ENCODE data around the gene OIT3.
A peak's percentile ranks its signal among the peaks of the same experiment; 100 is the strongest.

OIT3 gene

GRCh38 chr10:72893136-72893798 is at the start of gene OIT3:
Gene OIT3 (plus strand): TSS chr10:72893739. CDS start chr10:72893799, 60 bp downstream.
- DNase-seq (ENCODE audit: extremely low read depth in 1 of 2, low read depth in 1 of 2) = no peak

- DNase-seq (ENCODE audit: extremely low read depth in 1 of 2, low read depth in 1 of 2) = peak in 1 of 2 donors; percentile 4
These were observed 47.3 kb upstream of the OIT3 start for GRCh38 chr10:72846238-72846637.

- no peak for DNase-seq (ENCODE audit: extremely low read depth in 1 of 2, low read depth in 1 of 2)
These were observed 45.9 kb upstream of the OIT3 start for GRCh38 chr10:72847681-72848080.

GRCh38 chr10:72850861-72851260 is 42.7 kb upstream of the OIT3 start:
- DNase-seq (ENCODE audit: extremely low read depth in 1 of 2, low read depth in 1 of 2) = no peak

- DNase-seq (ENCODE audit: extremely low read depth in 1 of 2, low read depth in 1 of 2) = no peak
These were observed 42.0 kb upstream of the OIT3 start for GRCh38 chr10:72851509-72851908.

GRCh38 chr10:72852508-72852907 is 41.0 kb upstream of the OIT3 start:
- DNase-seq (ENCODE audit: extremely low read depth in 1 of 2, low read depth in 1 of 2) = no peak

GRCh38 chr10:72855129-72855528 is 38.4 kb upstream of the OIT3 start:
- no peak for DNase-seq (ENCODE audit: extremely low read depth in 1 of 2, low read depth in 1 of 2)

GRCh38 chr10:72855790-72856189 is 37.7 kb upstream of the OIT3 start:
- DNase-seq (ENCODE audit: extremely low read depth in 1 of 2, low read depth in 1 of 2) = no peak

GRCh38 chr10:72858067-72858466 is 35.5 kb upstream of the OIT3 start:
- DNase-seq (ENCODE audit: extremely low read depth in 1 of 2, low read depth in 1 of 2) = no peak

GRCh38 chr10:72862957-72863356 is 30.6 kb upstream of the OIT3 start:
- DNase-seq (ENCODE audit: extremely low read depth in 1 of 2, low read depth in 1 of 2) = no peak

GRCh38 chr10:72875250-72876055 is 18.1 kb upstream of the OIT3 start:
- no peak for DNase-seq (ENCODE audit: extremely low read depth in 1 of 2, low read depth in 1 of 2)

- no peak for DNase-seq (ENCODE audit: extremely low read depth in 1 of 2, low read depth in 1 of 2)
These were observed 14.3 kb upstream of the OIT3 start for GRCh38 chr10:72879245-72879644.

GRCh38 chr10:72881291-72881690 is 12.2 kb upstream of the OIT3 start:
- DNase-seq (ENCODE audit: extremely low read depth in 1 of 2, low read depth in 1 of 2) = no peak

GRCh38 chr10:72883861-72884260 is 9.7 kb upstream of the OIT3 start:
- no peak for DNase-seq (ENCODE audit: extremely low read depth in 1 of 2, low read depth in 1 of 2)

- DNase-seq (ENCODE audit: extremely low read depth in 1 of 2, low read depth in 1 of 2) = no peak
These were observed 7.6 kb upstream of the OIT3 start for GRCh38 chr10:72885953-72886352.

- no peak for DNase-seq (ENCODE audit: extremely low read depth in 1 of 2, low read depth in 1 of 2)
These were observed 6.9 kb upstream of the OIT3 start for GRCh38 chr10:72886621-72887020.

GRCh38 chr10:72887043-72887442 is 6.5 kb upstream of the OIT3 start:
- DNase-seq (ENCODE audit: extremely low read depth in 1 of 2, low read depth in 1 of 2) = no peak

GRCh38 chr10:72888151-72888638 is 5.3 kb upstream of the OIT3 start:
- no peak for DNase-seq (ENCODE audit: extremely low read depth in 1 of 2, low read depth in 1 of 2)

GRCh38 chr10:72889391-72889831 is 4.1 kb upstream of the OIT3 start:
- no peak for DNase-seq (ENCODE audit: extremely low read depth in 1 of 2, low read depth in 1 of 2)

- DNase-seq (ENCODE audit: extremely low read depth in 1 of 2, low read depth in 1 of 2) = no peak
These were observed 3.5 kb upstream of the OIT3 start for GRCh38 chr10:72890086-72890485.

- DNase-seq (ENCODE audit: extremely low read depth in 1 of 2, low read depth in 1 of 2) = no peak
These were observed 1.8 kb downstream of the OIT3 start for GRCh38 chr10:72895236-72895850.

GRCh38 chr10:72898616-72899015 is 5.1 kb downstream of the OIT3 start:
- DNase-seq (ENCODE audit: extremely low read depth in 1 of 2, low read depth in 1 of 2) = no peak

Data from stimulated activated CD8-positive, alpha-beta memory T cell treated with anti-CD3 and anti-CD28 coated beads, Interleukin-7, amount 100 ng/mL, for 48 hours (primary cell).